HG03159 (cell line): Measurements from ENCODE around the gene PCBP4.
A peak's percentile ranks its signal among the peaks of the same experiment; 100 is the strongest.
"Not testable (repeated sequence)": the region's sequence is repeated elsewhere in the genome, so short reads cannot be mapped to it uniquely, and the experiment has no call there.

Experiments used
- ATAC-seq: cut with Tn5 transposase; IDR thresholded peaks from one replicate; pipeline ENCODE4 v1.9.1; 2021; ENCODE audit warnings: mild to moderate bottlenecking, moderate library complexity; ENCODE audit not compliant: unreplicated experiment

Gene PCBP4

GRCh38 chr3:51995346-51996163 lies 28.3 kb upstream of the PCBP4 start, which contains the start of gene RPL29:
TSS of gene RPL29 (minus strand) at chr3:51995895. CDS start at chr3:51995461, 434 bp downstream.
- ATAC-seq: peak; percentile 82

- ATAC-seq: no peak
Observed at GRCh38 chr3:51994530-51994929, 27.3 kb upstream of the PCBP4 start.

GRCh38 chr3:51993657-51994056 lies 26.4 kb upstream of the PCBP4 start:
- ATAC-seq: not testable (repeated sequence)

GRCh38 chr3:51992017-51992682 lies 24.9 kb upstream of the PCBP4 start:
- ATAC-seq: no peak

GRCh38 chr3:51990501-51990971 lies 23.3 kb upstream of the PCBP4 start:
- ATAC-seq: not testable (repeated sequence)

- no peak for ATAC-seq
Observed at GRCh38 chr3:51988286-51989146, 21.3 kb upstream of the PCBP4 start.

GRCh38 chr3:51987568-51987967 lies 20.3 kb upstream of the PCBP4 start:
- no peak for ATAC-seq

- ATAC-seq: no peak
Observed at GRCh38 chr3:51986010-51986947, 19.0 kb upstream of the PCBP4 start.

GRCh38 chr3:51985063-51985462 lies 17.8 kb upstream of the PCBP4 start:
- no peak for ATAC-seq

- ATAC-seq: no peak
Observed at GRCh38 chr3:51984269-51984647, 17.0 kb upstream of the PCBP4 start.

GRCh38 chr3:51983578-51984268 lies 16.5 kb upstream of the PCBP4 start:
- no peak for ATAC-seq

- peak; percentile 66 for ATAC-seq
Observed at GRCh38 chr3:51982838-51983577, 15.8 kb upstream of the PCBP4 start, which contains the start of gene ACY1. TSS of gene ACY1 (plus strand) at chr3:51983535. CDS start at chr3:51984065, 530 bp downstream.

GRCh38 chr3:51982352-51982837 lies 15.1 kb upstream of the PCBP4 start:
- ATAC-seq: peak; percentile 53

- ATAC-seq: no peak
Observed at GRCh38 chr3:51980253-51980652, 13.0 kb upstream of the PCBP4 start.

- no peak for ATAC-seq
Observed at GRCh38 chr3:51978143-51978502, 10.9 kb upstream of the PCBP4 start.

- no peak for ATAC-seq
Observed at GRCh38 chr3:51977446-51978142, 10.3 kb upstream of the PCBP4 start.

GRCh38 chr3:51975852-51976549 lies 8.7 kb upstream of the PCBP4 start:
- no peak for ATAC-seq
